HG03135 (cell line): ENCODE data around the gene CELSR1.
"Not testable (repeated sequence)": the region's sequence is repeated elsewhere in the genome, so short reads cannot be mapped to it uniquely, and the experiment has no call there.

Experiments
- ATAC-seq: cut with Tn5 transposase; IDR thresholded peaks from one replicate; pipeline ENCODE4 v1.9.1; 2021; ENCODE audit warnings: mild to moderate bottlenecking, moderate library complexity; ENCODE audit not compliant: unreplicated experiment

CELSR1 gene

GRCh38 chr22:46422896-46423295 lies 114.5 kb downstream of the CELSR1 start:
- ATAC-seq = no peak

GRCh38 chr22:46421267-46421666 lies 116.2 kb downstream of the CELSR1 start:
- no peak for ATAC-seq

GRCh38 chr22:46419754-46420571 lies 117.5 kb downstream of the CELSR1 start:
- ATAC-seq = no peak

- no peak for ATAC-seq
Observed at GRCh38 chr22:46418827-46419226, 118.6 kb downstream of the CELSR1 start.

- no peak for ATAC-seq
Observed at GRCh38 chr22:46417769-46418168, 119.7 kb downstream of the CELSR1 start.

GRCh38 chr22:46416891-46417580 lies 120.4 kb downstream of the CELSR1 start:
- no peak for ATAC-seq

GRCh38 chr22:46416520-46416871 lies 120.9 kb downstream of the CELSR1 start:
- ATAC-seq = no peak

GRCh38 chr22:46415776-46416519 lies 121.5 kb downstream of the CELSR1 start:
- no peak for ATAC-seq

GRCh38 chr22:46414704-46415103 lies 122.7 kb downstream of the CELSR1 start:
- no peak for ATAC-seq

- no peak for ATAC-seq
Observed at GRCh38 chr22:46413725-46414379, 123.6 kb downstream of the CELSR1 start.

GRCh38 chr22:46411347-46411746 lies 126.1 kb downstream of the CELSR1 start:
- no peak for ATAC-seq

GRCh38 chr22:46410291-46410808 lies 127.1 kb downstream of the CELSR1 start:
- no peak for ATAC-seq

- ATAC-seq = no peak
Observed at GRCh38 chr22:46409631-46410210, 127.7 kb downstream of the CELSR1 start.

GRCh38 chr22:46408568-46409506 lies 128.6 kb downstream of the CELSR1 start:
- ATAC-seq = no peak

GRCh38 chr22:46407748-46408147 lies 129.7 kb downstream of the CELSR1 start:
- no peak for ATAC-seq

- no peak for ATAC-seq
Observed at GRCh38 chr22:46406791-46407190, 130.6 kb downstream of the CELSR1 start.

- no peak for ATAC-seq
Observed at GRCh38 chr22:46406349-46406748, 131.1 kb downstream of the CELSR1 start.

- ATAC-seq = no peak
Observed at GRCh38 chr22:46405901-46406300, 131.5 kb downstream of the CELSR1 start.

GRCh38 chr22:46403880-46404279 lies 133.5 kb downstream of the CELSR1 start:
- ATAC-seq = not testable (repeated sequence)
